NCI-H2227 (cell line): ENCODE measurements around the gene MYBPC2.
A peak's percentile ranks its signal among the peaks of the same experiment; 100 is the strongest.
"Not testable (repeated sequence)": the region's sequence is repeated elsewhere in the genome, so short reads cannot be mapped to it uniquely, and the experiment has no call there.

Experiments used
- DNase-seq: peaks from one replicate; lab custom pipeline; 2025; ENCODE audit not compliant: unreplicated experiment; lab: John Stamatoyannopoulos, UW

MYBPC2 gene

GRCh38 chr19:50427318-50427925 lies 5.3 kb upstream of the MYBPC2 start:
- DNase-seq, result no peak

DNA sequence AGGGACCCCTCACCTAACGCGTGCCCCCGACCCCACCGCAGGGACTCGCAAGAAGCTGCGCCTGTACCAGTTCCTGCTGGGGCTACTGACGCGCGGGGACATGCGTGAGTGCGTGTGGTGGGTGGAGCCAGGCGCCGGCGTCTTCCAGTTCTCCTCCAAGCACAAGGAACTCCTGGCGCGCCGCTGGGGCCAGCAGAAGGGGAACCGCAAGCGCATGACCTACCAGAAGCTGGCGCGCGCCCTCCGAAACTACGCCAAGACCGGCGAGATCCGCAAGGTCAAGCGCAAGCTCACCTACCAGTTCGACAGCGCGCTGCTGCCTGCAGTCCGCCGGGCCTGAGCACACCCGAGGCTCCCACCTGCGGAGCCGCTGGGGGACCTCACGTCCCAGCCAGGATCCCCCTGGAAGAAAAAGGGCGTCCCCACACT lies 4.7 kb upstream of the MYBPC2 start:
- DNase-seq, result peak; percentile 55

GRCh38 chr19:50428772-50429463 lies 3.8 kb upstream of the MYBPC2 start:
- DNase-seq, result no peak

- no peak for DNase-seq
Measured at GRCh38 chr19:50430888-50431342, 1.8 kb upstream of the MYBPC2 start.

DNA sequence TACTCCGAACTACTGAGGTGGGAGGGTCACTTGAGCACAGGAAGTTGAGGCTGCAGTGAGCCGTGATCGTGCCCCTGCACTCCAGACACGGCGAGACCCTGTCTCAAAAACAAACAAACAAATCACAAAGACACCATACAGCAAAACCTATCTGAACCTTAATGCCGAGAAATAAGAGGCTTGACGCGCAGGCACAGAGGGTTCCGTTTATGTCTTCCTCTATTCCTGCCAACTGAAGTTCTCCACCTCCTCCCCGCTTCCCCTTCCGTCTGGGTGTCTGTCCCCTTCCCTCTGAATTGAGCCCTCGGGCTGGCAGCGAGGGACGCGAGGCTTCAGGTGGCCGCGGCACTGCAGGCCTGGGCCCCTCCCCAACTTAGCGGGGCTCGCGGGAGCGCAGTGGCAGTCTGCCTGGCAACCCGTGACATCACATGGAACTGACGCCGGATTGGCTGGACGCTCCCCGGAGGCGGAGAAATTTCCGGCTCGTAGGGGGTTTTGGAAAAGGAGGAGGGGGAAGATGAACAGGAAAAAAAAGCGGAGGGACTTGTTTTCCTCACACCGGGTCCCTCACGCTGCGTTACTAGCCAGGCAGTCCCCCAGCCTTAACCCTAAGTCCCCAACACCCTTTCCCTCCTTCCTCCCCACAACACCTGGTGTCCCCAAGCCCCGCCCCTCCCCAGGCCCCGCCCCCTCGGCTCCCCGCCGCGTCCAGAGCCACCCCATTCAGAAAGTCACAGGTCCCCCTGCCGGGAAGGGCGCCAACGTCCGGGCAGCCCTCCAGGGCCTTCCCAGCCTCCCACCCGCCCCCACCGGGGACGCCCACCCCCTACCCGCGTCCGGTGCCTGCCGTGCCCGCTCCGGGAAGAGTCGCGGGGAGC lies 1.1 kb upstream of the MYBPC2 start:
- DNase-seq, result peak; percentile 86

GRCh38 chr19:50433201-50434180 lies 799 bp downstream of the MYBPC2 start:
- DNase-seq, result no peak

DNA sequence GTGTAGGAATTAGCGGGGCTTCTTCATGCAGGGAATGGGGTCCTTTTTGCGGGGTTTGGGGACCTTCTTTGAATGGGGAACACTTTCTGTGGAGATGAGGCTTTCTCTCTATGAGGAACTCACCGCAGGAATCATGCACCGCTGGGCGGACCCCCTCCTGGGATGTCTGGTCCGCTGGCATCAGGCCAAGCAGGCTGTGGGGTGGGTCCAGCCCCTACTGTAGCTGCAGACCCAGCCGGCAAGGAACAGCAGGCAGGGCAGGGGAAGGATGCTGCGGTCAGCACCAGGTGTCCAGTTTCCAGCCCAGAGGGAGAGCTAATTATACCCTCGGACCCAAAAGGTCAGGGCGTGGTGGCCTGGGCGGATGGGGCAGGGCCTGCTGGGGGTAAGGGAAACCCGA lies 1.8 kb downstream of the MYBPC2 start:
- DNase-seq, result peak; percentile 28

GRCh38 chr19:50435221-50435620 lies 2.5 kb downstream of the MYBPC2 start:
- DNase-seq, result no peak

DNA sequence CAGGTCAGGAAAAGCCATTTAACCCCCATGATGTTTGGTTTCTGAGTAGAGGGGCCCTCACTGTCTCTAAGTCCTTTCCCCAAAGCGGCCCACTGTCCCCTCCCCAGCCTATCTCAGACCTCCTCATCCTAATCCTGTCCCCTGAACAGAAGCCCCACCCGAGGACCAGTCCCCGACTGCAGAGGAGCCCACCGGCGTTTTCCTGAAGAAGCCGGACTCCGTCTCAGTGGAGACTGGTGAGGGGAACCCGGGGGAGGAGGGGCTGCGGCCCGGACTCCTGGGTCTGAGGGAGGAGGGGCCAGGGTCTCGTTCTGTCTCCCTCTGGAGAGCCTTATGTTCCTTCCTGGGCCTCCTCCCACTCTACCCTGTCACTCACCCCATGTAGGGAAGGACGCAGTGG lies 2.9 kb downstream of the MYBPC2 start:
- no peak for DNase-seq

DNA sequence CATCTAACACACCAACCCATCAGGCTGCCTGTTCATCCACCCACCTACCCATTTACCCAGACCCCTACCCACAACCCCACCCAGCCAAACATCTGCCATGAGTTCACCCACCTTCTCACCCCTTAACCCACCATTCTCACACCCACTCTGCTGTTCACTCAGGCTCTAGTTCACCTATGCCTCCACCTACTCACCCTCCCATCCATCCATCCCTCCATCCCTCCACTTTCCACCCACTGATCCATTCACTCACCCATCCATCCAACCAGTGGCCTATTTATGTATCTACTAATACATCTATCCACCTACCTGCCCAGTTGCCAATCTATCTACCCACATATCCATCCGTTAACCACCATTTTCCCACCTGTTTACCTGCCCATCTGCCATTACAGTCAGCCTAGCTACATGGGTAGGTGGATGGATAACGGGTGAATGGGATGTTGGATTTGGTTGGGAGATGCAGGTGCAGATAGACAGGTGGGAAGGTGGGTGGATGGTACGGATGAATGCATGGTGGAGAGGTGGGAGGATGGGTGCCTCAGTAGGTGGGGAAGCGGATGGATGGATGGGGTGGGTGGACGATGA lies 5.3 kb downstream of the MYBPC2 start:
- no peak for DNase-seq

DNA sequence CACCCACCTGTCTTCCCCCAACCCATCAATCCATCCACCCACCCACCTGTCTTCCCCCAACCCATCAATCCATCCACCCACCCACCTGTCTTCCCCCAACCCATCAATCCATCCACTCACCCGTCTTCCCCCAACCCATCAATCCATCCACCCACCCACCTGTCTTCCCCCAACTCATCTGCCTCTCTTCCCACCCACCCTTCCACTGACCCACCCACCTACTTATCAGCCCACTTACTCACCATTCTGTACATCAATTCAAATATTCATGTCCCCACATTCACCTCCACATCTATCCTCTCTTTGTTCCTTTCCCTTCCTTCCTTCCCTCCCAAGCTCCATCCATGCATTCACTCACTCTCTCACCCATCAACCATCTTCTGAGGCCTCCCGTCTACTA lies 6.4 kb downstream of the MYBPC2 start:
- DNase-seq, result not testable (repeated sequence)

GRCh38 chr19:50444059-50444458 lies 11.4 kb downstream of the MYBPC2 start:
- no peak for DNase-seq

- no peak for DNase-seq
Measured at GRCh38 chr19:50447053-50447452, 14.4 kb downstream of the MYBPC2 start.

GRCh38 chr19:50447750-50448149 lies 15.1 kb downstream of the MYBPC2 start:
- DNase-seq, result no peak

- DNase-seq, result no peak
Measured at GRCh38 chr19:50449236-50449899, 16.7 kb downstream of the MYBPC2 start.

DNA sequence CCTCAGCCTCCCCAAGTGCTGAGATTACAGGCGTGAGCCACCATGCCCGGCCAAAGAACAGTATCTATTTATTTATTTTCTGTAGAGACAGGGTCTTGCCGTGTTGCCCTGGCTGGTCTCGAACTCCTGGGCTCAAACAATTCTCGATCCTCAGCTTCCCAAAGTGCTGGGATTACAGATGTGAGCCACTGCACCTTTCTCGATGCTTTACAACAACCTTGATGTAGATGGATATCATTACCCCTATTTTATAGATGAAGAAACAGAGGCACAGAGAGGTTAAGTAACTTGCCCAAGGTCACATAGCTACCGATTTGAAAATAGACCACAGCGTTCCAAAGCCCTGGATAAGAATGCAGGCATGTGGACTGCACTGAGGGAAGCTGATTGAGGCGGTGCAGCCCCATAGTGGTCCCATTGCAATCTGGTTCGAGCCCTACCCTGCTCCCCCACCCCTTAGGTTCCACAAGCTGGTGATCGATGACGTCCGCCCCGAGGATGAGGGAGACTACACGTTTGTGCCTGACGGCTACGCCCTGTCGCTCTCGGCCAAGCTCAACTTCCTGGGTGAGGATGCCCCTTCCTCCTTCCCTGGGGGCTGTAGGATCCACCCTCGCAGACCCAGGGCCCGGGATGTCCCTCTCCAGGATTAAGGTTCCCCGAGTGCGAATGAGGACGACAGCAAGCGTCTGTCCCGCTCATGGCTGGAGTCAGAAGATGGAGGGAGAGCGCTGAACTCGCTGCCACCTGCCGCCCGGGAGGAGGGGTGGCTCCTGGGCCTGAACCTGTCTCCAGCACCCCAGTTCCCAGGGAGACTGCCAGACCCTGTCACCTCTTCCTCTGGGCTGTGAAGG lies 17.9 kb downstream of the MYBPC2 start:
- no peak for DNase-seq

DNA sequence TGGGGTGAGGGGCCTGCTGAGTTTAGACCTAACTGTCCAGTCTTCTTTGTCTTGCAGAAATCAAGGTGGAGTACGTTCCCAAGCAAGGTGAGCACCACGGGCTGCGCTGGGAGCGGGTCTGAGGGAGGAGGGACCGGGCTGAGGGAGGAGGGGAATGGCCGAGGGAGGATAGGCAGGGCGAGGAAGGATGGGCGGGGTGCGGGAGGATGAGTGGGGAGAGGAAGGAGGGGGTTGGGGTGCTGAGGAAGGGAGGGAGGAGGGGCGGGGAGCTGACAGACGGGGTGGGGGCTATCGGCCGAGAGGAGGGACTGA lies 18.5 kb downstream of the MYBPC2 start:
- DNase-seq, result no peak

- no peak for DNase-seq
Measured at GRCh38 chr19:50453243-50453642, 20.6 kb downstream of the MYBPC2 start.

DNA sequence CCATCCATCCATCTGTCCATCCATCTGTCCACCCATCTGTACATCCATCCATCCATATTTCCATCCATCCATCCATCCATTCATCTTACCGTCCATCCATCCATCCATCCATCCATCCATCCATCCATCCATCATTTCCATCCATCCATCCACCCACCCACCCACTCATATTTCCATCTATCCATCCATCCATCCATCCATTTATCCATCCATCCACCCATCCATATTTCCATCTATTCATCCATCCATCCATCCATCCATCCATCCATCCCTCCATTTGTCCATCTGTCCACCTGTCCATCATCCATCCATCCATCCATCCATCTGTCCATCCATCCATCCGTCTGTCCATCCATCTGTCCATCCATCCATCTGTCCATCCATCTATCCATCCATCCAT lies 23.3 kb downstream of the MYBPC2 start:
- no peak for DNase-seq
